Mesothelial cell of epicardium (in vitro differentiated cells): ENCODE measurements around the gene TUBA4B. TPM values are rescaled to one million over a fixed set of nuclear protein-coding genes. Genes with fewer than 3 reads are reported as not detected.

Source experiments
- DNase-seq, 2 experiments: peaks; one replicate each; pipeline ENCODE4 v3.0.0; 2021; ENCODE audit warnings: low spot score in 2 of 2; ENCODE audit not compliant: unreplicated experiment in 2 of 2
- H3K27ac Mint-ChIP-seq: 2 replicates; pipeline ENCODE4 v1.8.0; 2021; ENCODE audit warnings: mixed read lengths
- H3K27me3 Mint-ChIP-seq: 2 replicates; pipeline ENCODE4 v1.8.0; 2021; ENCODE audit warnings: low read depth, mixed read lengths
- H3K36me3 Mint-ChIP-seq: 2 replicates; pipeline ENCODE4 v1.8.0; 2021; ENCODE audit warnings: mixed read lengths
- H3K4me1 Mint-ChIP-seq: 2 replicates; pipeline ENCODE4 v1.8.0; 2021; ENCODE audit warnings: mixed read lengths
- H3K4me3 Mint-ChIP-seq: 2 replicates; pipeline ENCODE4 v1.8.0; 2021; ENCODE audit warnings: mild to moderate bottlenecking, moderate library complexity, mixed read lengths
- H3K9me3 Mint-ChIP-seq: 2 replicates; pipeline ENCODE4 v1.8.0; 2021; ENCODE audit warnings: mixed read lengths
- total RNA-seq: library from RNA; stranded (reverse); gene quantifications from 3 replicates; pipeline ENCODE4 v1.2.1, GENCODE V29; 2021
- TF ChIP-seq, protein P1 (sequence below): fragments of 200-600 bp; sonication (generic); IDR thresholded peaks from one replicate; pipeline ENCODE4 v1.5.0; 2021; ENCODE audit warnings: antibody characterized with exemption; ENCODE audit not compliant: unreplicated experiment

The TUBA4B gene
- total RNA-seq, 1 donor from 2014 or later, result not detected

DNA sequence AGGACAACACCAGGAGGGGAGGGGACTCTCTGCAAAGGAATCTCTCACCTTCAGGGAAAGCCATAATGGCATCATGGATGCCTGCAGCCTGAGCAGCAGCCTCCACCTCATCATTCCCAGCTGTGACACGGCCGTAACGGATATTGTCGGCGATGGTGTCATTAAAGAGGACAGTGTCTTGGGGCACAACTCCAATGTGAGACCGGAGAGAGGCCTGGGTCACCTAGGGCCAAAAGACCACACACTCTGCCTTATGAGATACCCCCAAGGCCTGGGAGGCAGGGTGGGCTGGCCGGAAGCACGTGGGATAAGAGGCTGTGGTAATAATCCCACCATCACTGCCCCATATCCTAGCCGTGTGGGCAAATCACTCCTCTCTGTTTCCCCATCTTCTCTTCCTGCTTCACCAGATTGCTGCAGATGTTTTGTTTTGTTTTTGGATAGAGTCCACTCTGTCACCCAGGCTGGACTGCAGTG is 42.1 kb upstream of the TUBA4B start:
- H3K4me3 Mint-ChIP-seq, result no peak overlapping the region
- no peak overlapping the region for H3K27ac Mint-ChIP-seq
- TF ChIP-seq, protein P1, sequence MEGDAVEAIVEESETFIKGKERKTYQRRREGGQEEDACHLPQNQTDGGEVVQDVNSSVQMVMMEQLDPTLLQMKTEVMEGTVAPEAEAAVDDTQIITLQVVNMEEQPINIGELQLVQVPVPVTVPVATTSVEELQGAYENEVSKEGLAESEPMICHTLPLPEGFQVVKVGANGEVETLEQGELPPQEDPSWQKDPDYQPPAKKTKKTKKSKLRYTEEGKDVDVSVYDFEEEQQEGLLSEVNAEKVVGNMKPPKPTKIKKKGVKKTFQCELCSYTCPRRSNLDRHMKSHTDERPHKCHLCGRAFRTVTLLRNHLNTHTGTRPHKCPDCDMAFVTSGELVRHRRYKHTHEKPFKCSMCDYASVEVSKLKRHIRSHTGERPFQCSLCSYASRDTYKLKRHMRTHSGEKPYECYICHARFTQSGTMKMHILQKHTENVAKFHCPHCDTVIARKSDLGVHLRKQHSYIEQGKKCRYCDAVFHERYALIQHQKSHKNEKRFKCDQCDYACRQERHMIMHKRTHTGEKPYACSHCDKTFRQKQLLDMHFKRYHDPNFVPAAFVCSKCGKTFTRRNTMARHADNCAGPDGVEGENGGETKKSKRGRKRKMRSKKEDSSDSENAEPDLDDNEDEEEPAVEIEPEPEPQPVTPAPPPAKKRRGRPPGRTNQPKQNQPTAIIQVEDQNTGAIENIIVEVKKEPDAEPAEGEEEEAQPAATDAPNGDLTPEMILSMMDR, result no peak
- DNase-seq, result no peak
- H3K9me3 Mint-ChIP-seq, result no peaks in the 10 kb centered on the region
- peaks cover 16% of the 10 kb centered on the region for H3K36me3 Mint-ChIP-seq
- H3K27me3 Mint-ChIP-seq, result no peaks in the 10 kb centered on the region
- peaks cover 18% of the 10 kb centered on the region for H3K4me1 Mint-ChIP-seq

DNA sequence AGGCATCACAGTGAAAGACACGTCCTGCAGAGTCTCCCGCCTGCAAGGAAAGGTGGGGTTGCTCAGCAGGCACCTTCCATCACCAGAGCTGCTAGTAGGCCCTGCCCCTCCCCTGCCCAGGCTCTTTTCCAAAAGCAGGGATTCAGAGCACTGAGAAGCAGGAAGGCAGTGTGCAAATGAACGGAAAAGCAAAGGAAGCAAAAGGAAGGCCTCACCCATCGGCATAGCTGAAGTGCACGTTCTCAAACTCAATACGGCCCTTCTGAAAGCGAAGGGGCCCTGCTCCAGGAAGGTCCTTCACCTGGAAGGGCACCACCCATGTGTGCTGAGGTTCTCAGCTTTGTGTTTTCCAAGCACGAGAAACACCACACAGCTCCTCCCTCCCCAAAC is 40.0 kb upstream of the TUBA4B start:
- no peak overlapping the region for H3K4me3 Mint-ChIP-seq
- peaks cover 16% of the 10 kb centered on the region for H3K36me3 Mint-ChIP-seq
- H3K4me1 Mint-ChIP-seq, result peaks cover 16% of the 10 kb centered on the region
- H3K27ac Mint-ChIP-seq, result no peak overlapping the region
- no peaks in the 10 kb centered on the region for H3K9me3 Mint-ChIP-seq
- TF ChIP-seq, protein P1, result no peak
- H3K27me3 Mint-ChIP-seq, result no peaks in the 10 kb centered on the region
- DNase-seq, result no peak

GRCh38 chr2:219213486-219214071 is 39.5 kb upstream of the TUBA4B start:
- peaks cover 16% of the 10 kb centered on the region for H3K36me3 Mint-ChIP-seq
- TF ChIP-seq, protein P1, result no peak
- H3K9me3 Mint-ChIP-seq, result no peaks in the 10 kb centered on the region
- DNase-seq, result no peak
- H3K27me3 Mint-ChIP-seq, result no peaks in the 10 kb centered on the region
- H3K4me3 Mint-ChIP-seq, result no peak overlapping the region
- H3K4me1 Mint-ChIP-seq, result peaks cover 13% of the 10 kb centered on the region
- H3K27ac Mint-ChIP-seq, result no peak overlapping the region

DNA sequence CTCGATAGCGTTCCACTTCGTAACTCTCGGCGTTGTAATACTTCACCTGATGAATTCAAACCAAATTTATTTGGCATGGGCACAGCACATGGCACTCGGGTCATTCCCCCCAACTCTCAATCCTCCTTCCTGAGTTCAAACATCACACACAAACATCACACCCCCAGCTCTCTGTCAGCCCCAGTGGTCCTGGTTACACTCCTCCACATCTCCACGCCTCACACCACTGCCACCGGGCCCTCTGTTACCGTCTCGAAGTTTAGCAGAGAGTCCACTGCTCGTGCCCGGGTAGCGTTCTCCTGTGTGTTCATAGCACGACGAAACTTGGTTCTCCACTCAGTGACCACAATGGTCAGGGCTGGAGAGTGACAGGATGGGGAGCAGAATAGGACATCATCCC is 38.9 kb upstream of the TUBA4B start:
- Mint-ChIP-seq H3K4me3 (no peak overlapping the region), H3K27ac (no peak overlapping the region), H3K9me3 (no peaks in the 10 kb centered on the region), H3K27me3 (no peaks in the 10 kb centered on the region), H3K4me1 (peaks cover 17% of the 10 kb centered on the region), H3K36me3 (peaks cover 16% of the 10 kb centered on the region)
- DNase-seq, result no peak
- TF ChIP-seq, protein P1, result no peak

DNA sequence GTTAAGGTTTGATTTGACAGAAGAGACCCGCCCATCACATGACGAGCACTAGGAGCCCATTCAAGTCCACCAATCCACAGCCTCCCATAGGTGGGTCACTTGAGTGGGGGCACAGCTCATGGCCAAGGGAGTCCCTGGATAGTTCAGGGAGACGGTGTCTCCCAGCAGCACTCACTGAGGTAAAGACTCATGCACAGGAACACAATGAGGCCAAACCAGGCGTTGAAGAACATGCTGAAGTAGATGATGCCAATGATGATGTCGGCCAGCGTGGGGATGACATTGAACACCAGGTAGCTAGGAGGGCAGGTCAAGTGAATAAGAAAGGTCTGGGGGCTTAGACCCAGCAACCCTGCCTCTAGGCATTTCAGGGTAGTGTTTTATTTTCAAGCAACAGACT is 38.3 kb upstream of the TUBA4B start:
- TF ChIP-seq, protein P1, result no peak
- DNase-seq, result no peak
- H3K27ac Mint-ChIP-seq, result no peak overlapping the region
- peaks cover 15% of the 10 kb centered on the region for H3K36me3 Mint-ChIP-seq
- no peaks in the 10 kb centered on the region for H3K27me3 Mint-ChIP-seq
- peaks cover 23% of the 10 kb centered on the region for H3K4me1 Mint-ChIP-seq
- H3K4me3 Mint-ChIP-seq, result no peak overlapping the region
- H3K9me3 Mint-ChIP-seq, result no peaks in the 10 kb centered on the region
